PC-9 (cell line): ENCODE data around the gene GPX6. TPM values are rescaled to one million over a fixed set of nuclear protein-coding genes. Genes with fewer than 3 reads are reported as not detected.
"Not testable (repeated sequence)": the region's sequence is repeated elsewhere in the genome, so short reads cannot be mapped to it uniquely, and the experiment has no call there.

Source experiments
- BruUV-seq: library from RNA; stranded (reverse); fragments of 400-500 nt; replicated peaks from 2 replicates; lab custom pipeline; 2021; lab: Mats Ljungman, UMichigan
- CTCF ChIA-PET: fragments of 300-600 bp; sonication (Branson Sonifier 250); formaldehyde crosslinking; loops from one replicate; lab custom pipeline; 2022; ENCODE audit warnings: antibody characterized with exemption; lab: Charles Lee
- POLR2A ChIA-PET: fragments of 300-600 bp; sonication (Branson Sonifier 250); formaldehyde crosslinking; loops from one replicate; lab custom pipeline; 2022; ENCODE audit warnings: antibody characterized with exemption; ENCODE audit not compliant: unreplicated experiment; lab: Charles Lee
- DNase-seq, 2 experiments: peaks; one replicate each; pipeline versions ENCODE4 v3.0.0 to v3.0.0-alpha.2; 2015 to 2022; ENCODE audit warnings: mixed read lengths in 1 of 2
- H2AFZ ChIP-seq: fragments of 200-600 bp; sonication (generic); 2 replicates; pipeline ENCODE4 v1.8.1; 2017; ENCODE audit warnings: antibody characterized with exemption
- H3F3A ChIP-seq: fragments of 200-600 bp; sonication (generic); 2 replicates; pipeline ENCODE4 v1.8.1; 2017; ENCODE audit warnings: antibody characterized with exemption, mild to moderate bottlenecking, low read depth; ENCODE audit not compliant: insufficient read depth
- H3K27ac ChIP-seq: fragments of 200-600 bp; sonication (generic); 2 replicates; pipeline ENCODE4 v1.6.1; 2016; ENCODE audit warnings: mixed run types
- H3K27me3 ChIP-seq: fragments of 200-600 bp; sonication (generic); 2 replicates; pipeline ENCODE4 v1.6.1; 2016; ENCODE audit warnings: low read depth, mixed run types; ENCODE audit not compliant: insufficient read depth
- H3K36me3 ChIP-seq: fragments of 200-600 bp; sonication (generic); 2 replicates; pipeline ENCODE4 v1.6.1; 2016; ENCODE audit warnings: low read depth, mixed run types
- H3K4me1 ChIP-seq: fragments of 200-600 bp; sonication (generic); replicated peaks from 2 replicates; pipeline ENCODE4 v1.6.1; 2016; ENCODE audit warnings: mixed run types; ENCODE audit not compliant: insufficient read depth
- H3K4me2 ChIP-seq: fragments of 200-600 bp; sonication (generic); 2 replicates; pipeline ENCODE4 v1.6.1; 2017; ENCODE audit warnings: mixed run types
- H3K4me3 ChIP-seq: fragments of 200-600 bp; sonication (generic); 2 replicates; pipeline ENCODE4 v1.6.1; 2016; ENCODE audit warnings: mixed run types
- H3K79me2 ChIP-seq: fragments of 200-600 bp; sonication (generic); 2 replicates; pipeline ENCODE4 v1.6.1; 2017; ENCODE audit warnings: low read depth, mixed run types
- H3K9me2 ChIP-seq: fragments of 200-600 bp; sonication (generic); 2 replicates; pipeline ENCODE4 v1.8.1; 2017; ENCODE audit warnings: mild to moderate bottlenecking; ENCODE audit not compliant: insufficient read depth
- H3K9me3 ChIP-seq: fragments of 200-600 bp; sonication (generic); 2 replicates; pipeline ENCODE4 v1.8.1; 2016; ENCODE audit warnings: low read depth; ENCODE audit not compliant: insufficient read depth
- H4K20me1 ChIP-seq: fragments of 200-600 bp; sonication (generic); 2 replicates; pipeline ENCODE4 v1.8.1; 2017; ENCODE audit not compliant: insufficient read depth
- CTCF ChIP-seq: fragments of 200-600 bp; sonication (generic); conservative IDR thresholded peaks from 2 replicates; pipeline ENCODE4 v1.6.1; 2017; ENCODE audit warnings: mixed run types, antibody characterized with exemption, mild to moderate bottlenecking, moderate library complexity
- EZH2 ChIP-seq: fragments of 200-600 bp; sonication (generic); IDR thresholded peaks from 2 replicates; pipeline ENCODE4 v1.8.0; 2017; ENCODE audit warnings: antibody characterized with exemption, low read depth
- intact Hi-C: fragments of 100-400 bp; cut with micrococcal nuclease; formaldehyde crosslinking; loops from one replicate; pipeline ENCODE4 v1.10.0; 2022; ENCODE audit not compliant: unreplicated experiment
- total RNA-seq: library from RNA; stranded (reverse); gene quantifications from 2 replicates; pipeline ENCODE4 v1.2.3, GENCODE V29; 2021

The GPX6 gene
- total RNA-seq, 1 experiment from 2014 or later, result not detected

GRCh38 chr6:28480253-28480932 is 35.2 kb downstream of the GPX6 start:
- no peak for TF ChIP-seq CTCF
- no peak for TF ChIP-seq EZH2
- POLR2A ChIA-PET, result no interaction called here

GRCh38 chr6:28478518-28478917 is 37.1 kb downstream of the GPX6 start:
- Histone ChIP-seq H3K79me2 (no peaks in the 10 kb centered on the region), H3K36me3 (no peaks in the 10 kb centered on the region), H3K27me3 (peaks cover 12% of the 10 kb centered on the region; the same call in 1 of the 2 replicates), H3F3A (peaks cover 10% of the 10 kb centered on the region; the same call in 1 of the 2 replicates), H3K4me2 (no peak overlapping the region), H2AFZ (no peak overlapping the region), H3K4me1 (no peaks in the 10 kb centered on the region), H4K20me1 (no peaks in the 10 kb centered on the region), H3K27ac (no peak overlapping the region), H3K4me3 (no peak overlapping the region), H3K9me3 (no peaks in the 10 kb centered on the region), H3K9me2 (peaks cover 4% of the 10 kb centered on the region; the same call in 1 of the 2 replicates)
- TF ChIP-seq CTCF, result no peak
- TF ChIP-seq EZH2, result no peak
- no peak for DNase-seq
- ChIA-PET POLR2A (no interaction called here), CTCF (no interaction called here)
- intact Hi-C loops, result no loop called here
- BruUV-seq, result no TSS peak

More at GRCh38 chr6:28480253-28480932, 35.2 kb downstream of the GPX6 start:
- Histone ChIP-seq H3K27ac (no peak overlapping the region), H3K4me2 (no peak overlapping the region), H4K20me1 (no peaks in the 10 kb centered on the region), H3K36me3 (no peaks in the 10 kb centered on the region), H3K4me3 (no peak overlapping the region), H2AFZ (no peak overlapping the region), H3K9me2 (peaks cover 4% of the 10 kb centered on the region), H3K9me3 (no peaks in the 10 kb centered on the region), H3K27me3 (peaks cover 12% of the 10 kb centered on the region; the same call in 1 of the 2 replicates), H3F3A (0 out of 2 replicates have a peak, but pooled peaks cover 3% of the 10 kb centered on the region), H3K4me1 (no peaks in the 10 kb centered on the region), H3K79me2 (no peaks in the 10 kb centered on the region)
- no peak for DNase-seq
- intact Hi-C loops, result no loop called here
- no TSS peak for BruUV-seq
- CTCF ChIA-PET, result no interaction called here

GRCh38 chr6:28474441-28475219 is 41.0 kb downstream of the GPX6 start:
- Histone ChIP-seq H3K36me3 (no peaks in the 10 kb centered on the region), H3K4me1 (no peaks in the 10 kb centered on the region), H3K4me3 (peak overlapping the region; percentile 77), H3K9me3 (no peaks in the 10 kb centered on the region), H3K27me3 (no peaks in the 10 kb centered on the region), H3F3A (peaks cover 10% of the 10 kb centered on the region; the same call in 1 of the 2 replicates), H3K27ac (no peak overlapping the region), H3K4me2 (peak overlapping the region; percentile 81), H4K20me1 (no peaks in the 10 kb centered on the region), H3K9me2 (no peaks in the 10 kb centered on the region), H3K79me2 (no peaks in the 10 kb centered on the region), H2AFZ (peak overlapping the region; percentile 69)
- POLR2A ChIA-PET, result interaction anchor here (0.6 to 0.7 kb wide), 2 partner anchors 11 to 604 kb away, joined by 4 to 12 read pairs; no protein-coding TSS in a partner anchor
- TF ChIP-seq EZH2, result no peak
- no peak for TF ChIP-seq CTCF
- intact Hi-C loops, result no loop called here
- DNase-seq, result peak; percentile 43 to 74
- CTCF ChIA-PET, result no interaction called here
- no TSS peak for BruUV-seq

- H2AFZ ChIP-seq, BruUV-seq, H3K27ac ChIP-seq, intact Hi-C loops, H3K79me2 ChIP-seq, H4K20me1 ChIP-seq, H3K36me3 ChIP-seq, H3K4me1 ChIP-seq, H3K9me2 ChIP-seq, H3K4me3 ChIP-seq, H3K4me2 ChIP-seq, POLR2A ChIA-PET, DNase-seq, CTCF ChIA-PET, H3F3A ChIP-seq, H3K9me3 ChIP-seq: not testable (repeated sequence)
- H3K27me3 ChIP-seq, result peaks cover 14% of the 10 kb centered on the region; the same call in 1 of the 2 replicates
These were observed 46.3 kb downstream of the GPX6 start for GRCh38 chr6:28469153-28469745.
